Testis (tissue), 3 donors: ENCODE measurements around the gene SLC15A1. TPM values are rescaled to one million over a fixed set of nuclear protein-coding genes. Genes with fewer than 3 reads are reported as not detected.

Experiments
- DNase-seq: peaks from one replicate; pipeline ENCODE4 v3.0.0-alpha.2; 2019
- H3K27ac ChIP-seq, 2 donors: fragments of 200-600 bp; sonication (generic); one replicate each; pipeline ENCODE4 v1.5.1; 2019
- H3K27me3 ChIP-seq: fragments of 200-600 bp; sonication (generic); one replicate; pipeline ENCODE4 v1.5.1; 2019
- H3K36me3 ChIP-seq: fragments of 200-600 bp; sonication (generic); one replicate; pipeline ENCODE4 v1.5.1; 2017; ENCODE audit warnings: low read depth; ENCODE audit errors: missing control alignments
- H3K4me1 ChIP-seq: fragments of 200-600 bp; sonication (generic); one replicate; pipeline ENCODE4 v1.5.1; 2019
- H3K4me3 ChIP-seq, 2 donors: fragments of 200-600 bp; sonication (generic); one replicate each; pipeline ENCODE4 v1.5.1; 2017 to 2019
- H3K9me3 ChIP-seq: fragments of 200-600 bp; sonication (generic); one replicate; pipeline ENCODE4 v1.5.1; 2017
- CTCF ChIP-seq, 3 experiments: fragments of 450-650 bp in 2 of 3; fragments of 200-600 bp in 1 of 3; sonication (generic) in 1 of 3; IDR thresholded peaks; one replicate each; pipeline ENCODE4 v1.5.1; 2016 to 2019; ENCODE audit warnings: antibody characterized with exemption in 3 of 3, mild to moderate bottlenecking in 2 of 3, moderate library complexity in 1 of 3
- POLR2A ChIP-seq: fragments of 450-650 bp; IDR thresholded peaks from one replicate; pipeline ENCODE4 v1.6.1; 2017; ENCODE audit warnings: antibody characterized with exemption, mild to moderate bottlenecking, moderate library complexity
- WGBS, 2 donors: methylation state at CpG; one replicate each; pipeline ENCODE4 v1.1.5; 2018; 5-methylcytosine and 5-hydroxymethylcytosine counted together
- intact Hi-C: fragments of 100-400 bp; cut with DNase I; formaldehyde crosslinking; loops from one replicate; pipeline ENCODE4 v1.15.1; 2023; ENCODE audit warnings: low total_unique reads
- polyA plus RNA-seq: library from polyadenylated mRNA; stranded (reverse); fragments of 350-450 nt; fragmentation: Illumina TruSeq; extraction: RNeasy Lipid Tissue Mini Kit (QIAGEN cat#74804); gene quantifications from one replicate; pipeline ENCODE4 v1.2.3, GENCODE V29; 2014; ENCODE audit warnings: low read depth, low replicate concordance; ENCODE audit not compliant: insufficient read depth
- total RNA-seq, 2 donors: library from RNA; depleted of rRNA; stranded (reverse); fragments of >200 nt; gene quantifications; one replicate each; pipeline ENCODE4 v1.2.3, GENCODE V29; 2016

SLC15A1 gene
- total and polyA plus RNA-seq, 3 donors from 2014 or later = 0.37 to 0.71 (median 0.47) TPM

- intact Hi-C loops = no loop called here
- H3K27ac ChIP-seq = no peak overlapping the region
- WGBS, 2 donors = 93 to 95% methylated on average over 6 of the region's 6 CpGs
Observed at GRCh38 chr13:98717891-98718290, 34.6 kb downstream of the SLC15A1 start.

GRCh38 chr13:98717256-98717655 lies 35.2 kb downstream of the SLC15A1 start:
- no peaks in the 10 kb centered on the region for H3K27me3 ChIP-seq
- intact Hi-C loops = no loop called here
- no peak for TF ChIP-seq POLR2A
- no peak for TF ChIP-seq CTCF (IDR thresholded peaks at IDR 0.05)
- no peaks in the 10 kb centered on the region for H3K4me1 ChIP-seq
- no peak overlapping the region for H3K4me3 ChIP-seq
- H3K9me3 ChIP-seq = no peaks in the 10 kb centered on the region
- no peaks in the 10 kb centered on the region for H3K36me3 ChIP-seq
- WGBS, 2 donors = 32 to 42% methylated on average over 5 of the region's 5 CpGs
- H3K27ac ChIP-seq = no peak overlapping the region
- DNase-seq = no peak

More at GRCh38 chr13:98717891-98718290, 34.6 kb downstream of the SLC15A1 start:
- Histone ChIP-seq H3K4me1 (no peaks in the 10 kb centered on the region), H3K36me3 (no peaks in the 10 kb centered on the region), H3K27me3 (no peaks in the 10 kb centered on the region), H3K4me3 (no peak overlapping the region), H3K9me3 (no peaks in the 10 kb centered on the region)
- no peak for TF ChIP-seq POLR2A
- no peak for TF ChIP-seq CTCF (IDR thresholded peaks at IDR 0.05)
- DNase-seq = no peak

GRCh38 chr13:98710521-98710920 lies 42.0 kb downstream of the SLC15A1 start:
- H3K36me3 ChIP-seq = no peaks in the 10 kb centered on the region
- H3K27me3 ChIP-seq = no peaks in the 10 kb centered on the region
- no peak for DNase-seq
- TF ChIP-seq POLR2A = no peak
- TF ChIP-seq CTCF (IDR thresholded peaks at IDR 0.05) = no peak
- no peak overlapping the region for H3K4me3 ChIP-seq
- H3K9me3 ChIP-seq = no peaks in the 10 kb centered on the region
- 73 to 90% methylated on average over 6 to 7 of the region's 7 CpGs for WGBS, 2 donors
- no peaks in the 10 kb centered on the region for H3K4me1 ChIP-seq
- intact Hi-C loops = no loop called here
- H3K27ac ChIP-seq = no peak overlapping the region

- H3K4me1 ChIP-seq = no peaks in the 10 kb centered on the region
- H3K27me3 ChIP-seq = no peaks in the 10 kb centered on the region
- intact Hi-C loops = no loop called here
- H3K4me3 ChIP-seq = no peak overlapping the region
- no peak for TF ChIP-seq POLR2A
- 83 to 95% methylated on average over 7 of the region's 7 CpGs for WGBS, 2 donors
- H3K9me3 ChIP-seq = no peaks in the 10 kb centered on the region
- H3K36me3 ChIP-seq = no peaks in the 10 kb centered on the region
- DNase-seq = no peak
- H3K27ac ChIP-seq = no peak overlapping the region
Observed at GRCh38 chr13:98707281-98707999, 45.0 kb downstream of the SLC15A1 start.

GRCh38 chr13:98706446-98707110 lies 45.9 kb downstream of the SLC15A1 start:
- intact Hi-C loops = no loop called here
- Histone ChIP-seq H3K27ac (no peak overlapping the region), H3K4me3 (no peak overlapping the region), H3K27me3 (no peaks in the 10 kb centered on the region), H3K9me3 (no peaks in the 10 kb centered on the region), H3K36me3 (no peaks in the 10 kb centered on the region), H3K4me1 (no peaks in the 10 kb centered on the region)
- 75% methylated on average over 12 of the region's 12 CpGs for WGBS, 2 donors
- TF ChIP-seq POLR2A (no peak), CTCF (IDR thresholded peaks at IDR 0.05) (no peak)
- DNase-seq = no peak
